ENCODE measurements around the gene JAKMIP2.
"Not testable (repeated sequence)": the region's sequence is repeated elsewhere in the genome, so short reads cannot be mapped to it uniquely, and the experiment has no call there.

The JAKMIP2 gene

GRCh38 chr5:147560718-147561331, 221.7 kb downstream of the JAKMIP2 start:
- Histone ChIP-seq H3K36me3 (ENCODE audit: insufficient read depth, low read length) (no peaks in the 10 kb centered on the region), H3K9ac (ENCODE audit: low read length) (no peak overlapping the region), H3K27ac (ENCODE audit: low read depth, low read length) (no peak overlapping the region), H3K27me3 (ENCODE audit: control insufficient read depth in 1 of 2, insufficient read depth in 2 of 2, low read length in 2 of 2) (no peaks in the 10 kb centered on the region), H3K4me3 (ENCODE audit: low read depth in 1 of 2, low read length in 2 of 2) (no peak overlapping the region), H3K4me1 (ENCODE audit: insufficient read depth, low read length) (peaks cover 17% of the 10 kb centered on the region), H3K9me3 (ENCODE audit: low read length) (no peaks in the 10 kb centered on the region)

- peaks cover 24% of the 10 kb centered on the region for H3K4me1 ChIP-seq (ENCODE audit: insufficient read depth, low read length)
- no peak overlapping the region for H3K4me3 ChIP-seq (ENCODE audit: low read depth in 1 of 2, low read length in 2 of 2)
- H3K27me3 ChIP-seq (ENCODE audit: control insufficient read depth in 1 of 2, insufficient read depth in 2 of 2, low read length in 2 of 2): no peaks in the 10 kb centered on the region
- H3K27ac ChIP-seq (ENCODE audit: low read depth, low read length): no peak overlapping the region
- no peaks in the 10 kb centered on the region for H3K9me3 ChIP-seq (ENCODE audit: low read length)
- H3K36me3 ChIP-seq (ENCODE audit: insufficient read depth, low read length): no peaks in the 10 kb centered on the region
- H3K9ac ChIP-seq (ENCODE audit: low read length): no peak overlapping the region
Observed at GRCh38 chr5:147559749-147560148, 222.8 kb downstream of the JAKMIP2 start.

GRCh38 chr5:147558826-147559225, 223.7 kb downstream of the JAKMIP2 start:
- H3K27ac ChIP-seq (ENCODE audit: low read depth, low read length): no peak overlapping the region
- H3K36me3 ChIP-seq (ENCODE audit: insufficient read depth, low read length): no peaks in the 10 kb centered on the region
- H3K9me3 ChIP-seq (ENCODE audit: low read length): no peaks in the 10 kb centered on the region
- no peak overlapping the region for H3K9ac ChIP-seq (ENCODE audit: low read length)
- no peaks in the 10 kb centered on the region for H3K27me3 ChIP-seq (ENCODE audit: control insufficient read depth in 1 of 2, insufficient read depth in 2 of 2, low read length in 2 of 2)
- peak overlapping the region in 1 of 2 donors; percentile 1 for H3K4me3 ChIP-seq (ENCODE audit: low read depth in 1 of 2, low read length in 2 of 2)
- H3K4me1 ChIP-seq (ENCODE audit: insufficient read depth, low read length): peaks cover 29% of the 10 kb centered on the region

GRCh38 chr5:147557876-147558745, 224.4 kb downstream of the JAKMIP2 start:
- H3K4me3 ChIP-seq (ENCODE audit: low read depth in 1 of 2, low read length in 2 of 2): peak overlapping the region in 1 of 2 donors; percentile 1
- H3K36me3 ChIP-seq (ENCODE audit: insufficient read depth, low read length): no peaks in the 10 kb centered on the region
- no peak overlapping the region for H3K9ac ChIP-seq (ENCODE audit: low read length)
- H3K9me3 ChIP-seq (ENCODE audit: low read length): no peaks in the 10 kb centered on the region
- peak overlapping the region; percentile 43 for H3K27ac ChIP-seq (ENCODE audit: low read depth, low read length)
- no peaks in the 10 kb centered on the region for H3K27me3 ChIP-seq (ENCODE audit: control insufficient read depth in 1 of 2, insufficient read depth in 2 of 2, low read length in 2 of 2)
- peaks cover 33% of the 10 kb centered on the region for H3K4me1 ChIP-seq (ENCODE audit: insufficient read depth, low read length)

- H3K4me1 ChIP-seq (ENCODE audit: insufficient read depth, low read length): peaks cover 52% of the 10 kb centered on the region
- no peaks in the 10 kb centered on the region for H3K27me3 ChIP-seq (ENCODE audit: control insufficient read depth in 1 of 2, insufficient read depth in 2 of 2, low read length in 2 of 2)
- H3K9ac ChIP-seq (ENCODE audit: low read length): peak overlapping the region; percentile 35
- H3K4me3 ChIP-seq (ENCODE audit: low read depth in 1 of 2, low read length in 2 of 2): no peak overlapping the region
- H3K27ac ChIP-seq (ENCODE audit: low read depth, low read length): peak overlapping the region; percentile 80
- no peaks in the 10 kb centered on the region for H3K9me3 ChIP-seq (ENCODE audit: low read length)
- no peaks in the 10 kb centered on the region for H3K36me3 ChIP-seq (ENCODE audit: insufficient read depth, low read length)
Observed at GRCh38 chr5:147555176-147555575, 227.4 kb downstream of the JAKMIP2 start.

GRCh38 chr5:147554261-147554817, 228.2 kb downstream of the JAKMIP2 start:
- Histone ChIP-seq H3K9ac (ENCODE audit: low read length) (peak overlapping the region; percentile 35), H3K4me3 (ENCODE audit: low read depth in 1 of 2, low read length in 2 of 2) (peak overlapping the region in 1 of 2 donors; percentile 14), H3K36me3 (ENCODE audit: insufficient read depth, low read length) (no peaks in the 10 kb centered on the region), H3K9me3 (ENCODE audit: low read length) (no peaks in the 10 kb centered on the region), H3K27ac (ENCODE audit: low read depth, low read length) (peak overlapping the region; percentile 80), H3K27me3 (ENCODE audit: control insufficient read depth in 1 of 2, insufficient read depth in 2 of 2, low read length in 2 of 2) (no peaks in the 10 kb centered on the region), H3K4me1 (ENCODE audit: insufficient read depth, low read length) (peaks cover 52% of the 10 kb centered on the region)

- H3K9ac ChIP-seq (ENCODE audit: low read length); H3K27me3 ChIP-seq (ENCODE audit: control insufficient read depth in 1 of 2, insufficient read depth in 2 of 2, low read length in 2 of 2); H3K4me3 ChIP-seq (ENCODE audit: low read depth in 1 of 2, low read length in 2 of 2); H3K36me3 ChIP-seq (ENCODE audit: insufficient read depth, low read length); H3K9me3 ChIP-seq (ENCODE audit: low read length): not testable (repeated sequence)
- Histone ChIP-seq H3K27ac (ENCODE audit: low read depth, low read length) (peak overlapping the region; percentile 80), H3K4me1 (ENCODE audit: insufficient read depth, low read length) (peaks cover 48% of the 10 kb centered on the region)
Observed at GRCh38 chr5:147553817-147554216, 228.7 kb downstream of the JAKMIP2 start.

- H3K9ac ChIP-seq (ENCODE audit: low read length): no peak overlapping the region
- no peaks in the 10 kb centered on the region for H3K27me3 ChIP-seq (ENCODE audit: control insufficient read depth in 1 of 2, insufficient read depth in 2 of 2, low read length in 2 of 2)
- H3K4me3 ChIP-seq (ENCODE audit: low read depth in 1 of 2, low read length in 2 of 2): no peak overlapping the region
- peaks cover 42% of the 10 kb centered on the region for H3K4me1 ChIP-seq (ENCODE audit: insufficient read depth, low read length)
- peak overlapping the region; percentile 53 for H3K27ac ChIP-seq (ENCODE audit: low read depth, low read length)
- no peaks in the 10 kb centered on the region for H3K36me3 ChIP-seq (ENCODE audit: insufficient read depth, low read length)
- no peaks in the 10 kb centered on the region for H3K9me3 ChIP-seq (ENCODE audit: low read length)
Observed at GRCh38 chr5:147552897-147553296, 229.6 kb downstream of the JAKMIP2 start.

GRCh38 chr5:147551677-147552076, 230.9 kb downstream of the JAKMIP2 start:
- H3K4me3 ChIP-seq (ENCODE audit: low read depth in 1 of 2, low read length in 2 of 2): no peak overlapping the region
- H3K4me1 ChIP-seq (ENCODE audit: insufficient read depth, low read length): peaks cover 47% of the 10 kb centered on the region
- no peaks in the 10 kb centered on the region for H3K27me3 ChIP-seq (ENCODE audit: control insufficient read depth in 1 of 2, insufficient read depth in 2 of 2, low read length in 2 of 2)
- no peaks in the 10 kb centered on the region for H3K36me3 ChIP-seq (ENCODE audit: insufficient read depth, low read length)
- H3K9me3 ChIP-seq (ENCODE audit: low read length): no peaks in the 10 kb centered on the region
- peak overlapping the region; percentile 60 for H3K27ac ChIP-seq (ENCODE audit: low read depth, low read length)
- H3K9ac ChIP-seq (ENCODE audit: low read length): no peak overlapping the region

- H3K36me3 ChIP-seq (ENCODE audit: insufficient read depth, low read length): no peaks in the 10 kb centered on the region
- H3K27me3 ChIP-seq (ENCODE audit: control insufficient read depth in 1 of 2, insufficient read depth in 2 of 2, low read length in 2 of 2): no peaks in the 10 kb centered on the region
- no peaks in the 10 kb centered on the region for H3K9me3 ChIP-seq (ENCODE audit: low read length)
- no peak overlapping the region for H3K4me3 ChIP-seq (ENCODE audit: low read depth in 1 of 2, low read length in 2 of 2)
- H3K4me1 ChIP-seq (ENCODE audit: insufficient read depth, low read length): peaks cover 24% of the 10 kb centered on the region
- H3K9ac ChIP-seq (ENCODE audit: low read length): no peak overlapping the region
- H3K27ac ChIP-seq (ENCODE audit: low read depth, low read length): no peak overlapping the region
Observed at GRCh38 chr5:147547730-147548129, 234.8 kb downstream of the JAKMIP2 start.

GRCh38 chr5:147544556-147544955, 238.0 kb downstream of the JAKMIP2 start:
- Histone ChIP-seq H3K9ac (ENCODE audit: low read length) (no peak overlapping the region), H3K27me3 (ENCODE audit: control insufficient read depth in 1 of 2, insufficient read depth in 2 of 2, low read length in 2 of 2) (no peaks in the 10 kb centered on the region), H3K4me3 (ENCODE audit: low read depth in 1 of 2, low read length in 2 of 2) (no peak overlapping the region), H3K4me1 (ENCODE audit: insufficient read depth, low read length) (peaks cover 10% of the 10 kb centered on the region), H3K27ac (ENCODE audit: low read depth, low read length) (no peak overlapping the region), H3K9me3 (ENCODE audit: low read length) (no peaks in the 10 kb centered on the region), H3K36me3 (ENCODE audit: insufficient read depth, low read length) (no peaks in the 10 kb centered on the region)

Measured in muscle layer of colon (tissue), 2 donors.